Psoas muscle (tissue), 8 donors: ENCODE measurements around the gene RPTOR. TPM values are rescaled to one million over a fixed set of nuclear protein-coding genes. Genes with fewer than 3 reads are reported as not detected.

Source experiments
- ATAC-seq, 4 donors: fragments of 200-7000 bp; cut with Tn5 transposase; one replicate each; pipeline ENCODE4 v1.9.1; 2020; ENCODE audit warnings: moderate library complexity in 3 of 4, mild to moderate bottlenecking in 2 of 4
- DNase-seq, 2 donors: peaks; one replicate each; pipeline ENCODE4 v3.0.0-alpha.2; 2020
- H3K27ac ChIP-seq: fragments of 200-600 bp; one replicate; pipeline ENCODE4 v1.8.0; 2022
- H3K27me3 ChIP-seq, 3 donors: fragments of 200-600 bp in 1 of 3; one replicate each; pipeline versions ENCODE4 v1.6.1 to v1.8.0; 2013 to 2022; ENCODE audit warnings: low read length in 2 of 3, mild to moderate bottlenecking in 2 of 3, moderate library complexity in 1 of 3; ENCODE audit not compliant: insufficient read depth in 3 of 3
- H3K36me3 ChIP-seq, 2 donors: fragments of 200-600 bp in 1 of 2; one replicate each; pipeline versions ENCODE4 v1.6.1 to v1.8.0; 2013 to 2022; ENCODE audit warnings: low read depth in 1 of 2, mild to moderate bottlenecking in 1 of 2, moderate library complexity in 1 of 2; ENCODE audit not compliant: insufficient read depth in 1 of 2
- H3K4me1 ChIP-seq: fragments of 200-600 bp; one replicate; pipeline ENCODE4 v1.8.0; 2022
- H3K4me3 ChIP-seq: fragments of 200-600 bp; one replicate; pipeline ENCODE4 v1.8.0; 2022; ENCODE audit warnings: mild to moderate bottlenecking
- H3K9me3 ChIP-seq: fragments of 200-600 bp; one replicate; pipeline ENCODE4 v1.8.0; 2022
- WGBS, 3 donors: extraction: QIAGEN DNeasy Blood & Tissue Kit; methylation state at CpG; one replicate each; pipeline versions ENCODE4 v1.1.6 to v1.1.7; 2013; 5-methylcytosine and 5-hydroxymethylcytosine counted together
- intact Hi-C, 2 donors: fragments of 100-400 bp; cut with DNase I; formaldehyde crosslinking; loops; one replicate each; pipeline versions ENCODE4 v1.11.0 to v1.14.2; 2022
- polyA plus RNA-seq, 3 donors: library from polyadenylated mRNA; stranded (reverse); fragments of 200-250 nt; gene quantifications; one replicate each; pipeline ENCODE4 v1.2.3, GENCODE V29; 2013
- total RNA-seq, 4 donors: library from RNA; stranded (reverse); fragmentation: NEBNext Ultra II Directional in 2 of 4; extraction: Animal tissue kit (Norgen Biotek cat#: 25700) in 2 of 4; gene quantifications; one replicate each; pipeline versions ENCODE4 v1.2.1 to v1.2.4, GENCODE V29; 2021 to 2023
- TF ChIP-seq, protein P1 (sequence below): fragments of 200-600 bp; IDR thresholded peaks from one replicate; pipeline ENCODE4 v1.8.0; 2022; ENCODE audit warnings: antibody characterized with exemption
- donor health status: healthy with polysubstance abuse.
- donor health status: DM: no; HTN: no; CAD: no; lungs with moderate emphysema.
- donor health status: Bipolar disorder and iron deficiency.
- donor health status: healthy.
- donor health status: DM: yes; HTN: yes; CAD: no.
- donor health status: DM: no; HTN: no; CAD: no.
- donor health status: DM: no; HTN: no; CAD: no.
- donor health status: DM: yes; HTN: yes; CAD: no.

Gene RPTOR
- total and polyA plus RNA-seq, 7 donors = 13.6 to 82.2 (median 32.5) TPM

DNA sequence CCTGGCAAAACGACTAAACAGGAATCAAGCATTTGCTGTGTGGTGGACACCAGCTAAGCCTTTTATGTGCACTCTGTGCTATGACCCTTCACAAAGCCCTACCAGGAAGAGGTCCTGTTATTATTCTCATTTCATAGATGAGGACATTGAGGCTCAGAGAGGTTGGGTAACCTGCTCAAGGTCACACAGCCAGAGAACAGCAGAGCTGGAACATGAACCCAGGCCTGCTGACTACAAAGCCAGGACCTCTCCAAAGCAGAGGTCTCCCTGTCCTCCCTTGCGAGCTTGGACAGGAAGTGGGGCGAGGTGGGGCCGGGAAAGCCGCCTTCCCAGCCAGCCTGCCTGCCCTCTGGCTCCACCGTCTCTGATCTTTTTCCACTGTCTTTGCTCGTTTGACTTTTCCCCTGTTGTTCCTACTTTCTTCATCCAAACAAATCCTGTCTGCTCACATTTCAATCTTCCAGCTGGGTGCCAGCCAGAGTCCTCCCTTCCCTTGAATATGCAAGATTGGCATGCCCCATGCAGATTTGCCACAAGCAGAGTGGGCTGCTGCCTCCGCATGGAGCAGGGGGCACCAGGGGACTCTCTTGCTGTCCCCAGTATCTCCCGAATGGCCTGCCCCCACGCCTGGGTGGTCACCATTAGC is 23.7 kb upstream of the RPTOR start:
- TF ChIP-seq, protein P1, sequence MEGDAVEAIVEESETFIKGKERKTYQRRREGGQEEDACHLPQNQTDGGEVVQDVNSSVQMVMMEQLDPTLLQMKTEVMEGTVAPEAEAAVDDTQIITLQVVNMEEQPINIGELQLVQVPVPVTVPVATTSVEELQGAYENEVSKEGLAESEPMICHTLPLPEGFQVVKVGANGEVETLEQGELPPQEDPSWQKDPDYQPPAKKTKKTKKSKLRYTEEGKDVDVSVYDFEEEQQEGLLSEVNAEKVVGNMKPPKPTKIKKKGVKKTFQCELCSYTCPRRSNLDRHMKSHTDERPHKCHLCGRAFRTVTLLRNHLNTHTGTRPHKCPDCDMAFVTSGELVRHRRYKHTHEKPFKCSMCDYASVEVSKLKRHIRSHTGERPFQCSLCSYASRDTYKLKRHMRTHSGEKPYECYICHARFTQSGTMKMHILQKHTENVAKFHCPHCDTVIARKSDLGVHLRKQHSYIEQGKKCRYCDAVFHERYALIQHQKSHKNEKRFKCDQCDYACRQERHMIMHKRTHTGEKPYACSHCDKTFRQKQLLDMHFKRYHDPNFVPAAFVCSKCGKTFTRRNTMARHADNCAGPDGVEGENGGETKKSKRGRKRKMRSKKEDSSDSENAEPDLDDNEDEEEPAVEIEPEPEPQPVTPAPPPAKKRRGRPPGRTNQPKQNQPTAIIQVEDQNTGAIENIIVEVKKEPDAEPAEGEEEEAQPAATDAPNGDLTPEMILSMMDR = no peak
- no peak for ATAC-seq
- intact Hi-C loops = no loop called here
- Histone ChIP-seq H3K4me3 (no peak overlapping the region), H3K36me3 (no peaks in the 10 kb centered on the region), H3K27ac (no peak overlapping the region), H3K9me3 (no peaks in the 10 kb centered on the region), H3K27me3 (peaks cover 0 to 12% (median 4%) of the 10 kb centered on the region in 3 donors), H3K4me1 (no peaks in the 10 kb centered on the region)
- no peak for DNase-seq
- WGBS, 3 donors = 40 to 48% (median 42%) methylated on average over 10 of the region's 10 CpGs

DNA sequence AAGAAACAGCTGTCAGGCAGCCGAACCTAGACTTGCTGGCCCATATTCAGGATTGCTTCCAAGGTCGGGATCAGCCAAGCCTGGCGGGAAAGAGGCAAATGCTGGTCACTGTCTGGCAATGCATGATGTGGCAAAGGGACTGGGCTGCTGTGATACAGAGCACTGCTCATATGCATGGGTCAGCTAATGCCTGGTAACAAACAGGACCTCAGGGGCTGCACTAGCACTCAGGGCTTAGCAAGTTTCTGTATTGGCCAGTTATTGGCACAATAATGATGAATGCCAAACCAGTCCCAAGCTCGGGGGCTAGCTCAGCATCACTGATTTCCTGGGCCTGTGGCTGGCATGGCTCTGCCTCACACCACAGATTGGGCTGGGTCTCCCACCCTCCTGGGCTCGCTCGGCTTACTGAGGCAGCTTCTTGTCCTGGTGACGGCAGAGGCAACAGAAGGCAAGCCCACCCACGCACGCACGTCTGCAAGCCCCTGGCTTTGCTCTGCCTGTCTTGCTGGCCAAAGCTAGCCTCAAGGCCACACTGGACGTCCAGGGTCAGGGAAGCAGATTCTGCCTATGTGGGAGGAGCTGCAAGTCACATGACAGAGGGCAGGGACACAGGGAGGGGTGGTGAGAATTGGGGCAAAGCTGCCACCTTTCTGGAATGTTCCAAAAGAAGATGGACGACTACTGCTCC is 21.4 kb upstream of the RPTOR start:
- TF ChIP-seq, protein P1 = no peak
- H3K9me3 ChIP-seq = no peaks in the 10 kb centered on the region
- no peaks in the 10 kb centered on the region for H3K4me1 ChIP-seq
- H3K36me3 ChIP-seq = no peaks in the 10 kb centered on the region
- intact Hi-C loops = no loop called here
- WGBS, 3 donors = 62 to 75% (median 72%) methylated on average over 12 of the region's 12 CpGs
- H3K27me3 ChIP-seq = peaks cover 0 to 6% (median 4%) of the 10 kb centered on the region in 3 donors
- no peak overlapping the region for H3K27ac ChIP-seq
- no peak overlapping the region for H3K4me3 ChIP-seq
- ATAC-seq = no peak
- DNase-seq = no peak

DNA sequence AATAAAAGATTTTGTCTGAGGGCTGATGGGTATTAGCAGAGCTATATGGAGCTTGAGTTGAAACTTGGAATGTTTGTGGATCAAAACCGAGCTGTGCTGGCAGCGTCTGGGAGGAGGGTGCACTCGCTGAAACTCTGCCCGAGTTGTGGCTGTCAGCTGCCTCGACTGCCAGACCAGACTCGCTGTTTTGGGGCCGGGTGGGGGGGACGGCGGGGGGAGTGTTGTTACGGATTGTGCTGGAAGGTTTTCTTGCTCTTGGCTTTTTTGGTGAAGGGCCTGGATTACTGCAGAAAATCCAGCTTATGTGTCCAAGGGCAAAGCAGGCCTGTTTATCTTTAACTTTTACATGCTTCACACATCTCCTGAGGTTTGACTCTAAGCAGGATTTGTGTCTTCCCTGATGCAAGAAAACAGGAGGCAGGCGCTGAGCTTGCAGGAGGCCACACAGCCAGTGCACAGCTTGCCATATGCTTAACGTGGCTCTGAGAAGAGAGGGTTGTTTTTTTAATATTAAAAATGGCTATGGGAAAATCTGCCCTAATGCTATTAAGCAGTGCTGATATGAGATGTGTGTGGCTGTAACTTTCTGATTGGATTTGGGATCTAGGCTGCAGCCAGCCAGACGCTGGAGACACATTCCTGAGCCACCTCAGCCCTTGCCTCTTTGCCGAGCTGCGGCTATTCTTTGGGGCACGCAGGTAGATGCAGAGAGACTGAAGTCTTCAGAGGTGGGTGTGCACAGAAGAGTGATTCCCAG is 20.5 kb upstream of the RPTOR start:
- WGBS, 3 donors = 35 to 45% (median 41%) methylated on average over 16 of the region's 16 CpGs
- DNase-seq (no peak), ATAC-seq (no peak)
- no peaks in the 10 kb centered on the region for H3K36me3 ChIP-seq
- TF ChIP-seq, protein P1 = no peak
- no peaks in the 10 kb centered on the region for H3K4me1 ChIP-seq
- H3K9me3 ChIP-seq = no peaks in the 10 kb centered on the region
- H3K27me3 ChIP-seq = peaks cover 0 to 6% (median 4%) of the 10 kb centered on the region in 3 donors
- intact Hi-C loops = no loop called here
- H3K4me3 ChIP-seq = no peak overlapping the region
- H3K27ac ChIP-seq = no peak overlapping the region

DNA sequence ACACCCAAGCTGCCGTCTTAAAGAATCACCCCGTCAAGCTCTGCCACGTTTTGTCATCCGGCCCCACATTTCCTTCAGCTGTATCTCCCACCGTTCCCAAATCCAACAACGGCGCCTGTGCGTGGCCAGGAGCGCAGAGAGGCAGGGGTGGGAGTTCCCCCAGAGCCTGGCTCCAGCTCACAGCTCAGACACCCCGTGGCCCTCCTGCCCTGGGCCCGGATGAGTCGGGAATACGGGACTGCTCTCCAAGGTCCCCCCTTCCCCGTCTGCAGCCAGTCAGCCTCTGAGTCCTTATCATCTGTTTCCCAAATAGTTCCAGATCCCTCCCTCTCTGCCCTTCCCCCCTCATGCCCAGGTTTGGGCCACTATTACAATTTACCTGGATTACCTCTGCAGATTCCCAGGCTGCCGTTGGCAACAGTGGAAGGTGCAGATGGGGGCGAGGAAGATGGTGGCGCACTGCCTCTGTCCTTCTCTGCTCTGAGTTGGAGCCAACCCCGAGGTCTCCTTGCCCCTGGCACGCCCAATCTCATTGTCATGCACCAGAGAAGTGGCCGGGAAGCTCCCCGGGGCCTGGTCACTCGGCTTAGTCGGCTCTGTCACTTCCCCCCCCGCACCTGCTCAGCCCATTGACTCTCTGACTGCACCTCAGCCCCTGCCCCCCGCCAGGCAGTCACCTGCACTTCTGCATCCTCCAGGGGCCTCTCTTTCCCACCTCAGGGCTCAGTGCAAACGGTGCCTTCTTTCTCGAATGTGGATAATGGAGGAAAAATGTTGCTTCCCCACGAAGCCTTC is 18.3 kb upstream of the RPTOR start:
- WGBS, 3 donors = 53 to 61% (median 57%) methylated on average over 28 of the region's 28 CpGs

More for the DNA sequence above, 18.3 kb upstream of the RPTOR start:
- ATAC-seq = no peak
- intact Hi-C loops = no loop called here
- Histone ChIP-seq H3K9me3 (no peaks in the 10 kb centered on the region), H3K4me3 (no peak overlapping the region), H3K27ac (no peak overlapping the region), H3K36me3 (no peaks in the 10 kb centered on the region), H3K27me3 (peaks cover 0 to 6% (median 4%) of the 10 kb centered on the region in 3 donors), H3K4me1 (peaks cover 7% of the 10 kb centered on the region)
- no peak for DNase-seq
- TF ChIP-seq, protein P1 = no peak
